GM06990 (cell line): ENCODE results near the gene IL37.

ENCODE experiments used
- DNase-seq: peaks from one replicate; pipeline ENCODE4 v3.0.0-alpha.2; 2011; ENCODE audit not compliant: insufficient read length; ENCODE audit errors: extremely low read depth
- H3K27me3 ChIP-seq: replicated peaks from 2 replicates; pipeline ENCODE4 v1.6.0; 2011; ENCODE audit warnings: low read length; ENCODE audit not compliant: control insufficient read depth, insufficient read depth
- H3K36me3 ChIP-seq: 2 replicates; pipeline ENCODE4 v1.5.1; 2011; ENCODE audit warnings: low read length; ENCODE audit not compliant: control insufficient read depth, insufficient read depth
- H3K4me3 ChIP-seq: replicated peaks from 2 replicates; pipeline ENCODE4 v1.5.1; 2011; ENCODE audit warnings: low read depth, mild to moderate bottlenecking, control low read depth, low read length
- CTCF ChIP-seq: IDR thresholded peaks from 2 replicates; pipeline ENCODE4 v1.5.1; 2011; ENCODE audit warnings: low read length, control low read depth, mild to moderate bottlenecking, inconsistent platforms; ENCODE audit not compliant: insufficient read depth, poor library complexity, severe bottlenecking

The IL37 gene

GRCh38 chr2:112910865-112911264 is at the start of gene IL37:
IL37 (plus strand) TSS chr2:112911165; CDS start chr2:112913013, 1,848 bp downstream.
- no peak for DNase-seq
- Histone ChIP-seq H3K27me3 (no peaks in the 10 kb centered on the region), H3K36me3 (no peaks in the 10 kb centered on the region), H3K4me3 (no peak within 1 kb of the TSS)
- no peak for TF ChIP-seq CTCF

DNA sequence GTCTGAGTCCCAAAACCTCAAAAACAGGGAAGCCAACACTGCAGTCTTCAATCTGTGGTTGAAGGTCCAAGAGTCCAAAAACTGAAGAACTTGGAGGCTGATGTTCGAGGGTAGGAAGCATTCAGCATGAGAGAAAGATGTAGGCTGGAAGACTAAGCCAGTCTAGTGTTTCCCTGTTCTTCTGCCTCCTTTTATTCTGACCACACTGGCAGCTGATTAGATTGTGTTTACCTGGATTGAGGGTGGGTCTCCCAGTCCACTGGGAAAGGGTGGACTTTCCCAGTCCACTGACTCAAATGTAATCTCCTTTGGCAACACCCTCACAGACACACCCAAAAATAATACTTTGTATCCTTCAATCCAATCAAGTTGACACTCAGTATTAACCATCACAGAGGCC is 46.9 kb upstream of the IL37 start:
- H3K27me3 ChIP-seq = no peaks in the 10 kb centered on the region
- TF ChIP-seq CTCF = no peak
- no peak overlapping the region for H3K4me3 ChIP-seq
- no peak for DNase-seq
- no peaks in the 10 kb centered on the region for H3K36me3 ChIP-seq

GRCh38 chr2:112866128-112866835 is 44.7 kb upstream of the IL37 start:
- H3K36me3 ChIP-seq = no peaks in the 10 kb centered on the region
- H3K27me3 ChIP-seq = no peaks in the 10 kb centered on the region
- H3K4me3 ChIP-seq = no peak overlapping the region
- TF ChIP-seq CTCF = no peak
- DNase-seq = no peak

GRCh38 chr2:112867701-112868631 is 43.0 kb upstream of the IL37 start:
- H3K36me3 ChIP-seq = no peaks in the 10 kb centered on the region
- TF ChIP-seq CTCF = no peak
- DNase-seq = no peak
- no peak overlapping the region for H3K4me3 ChIP-seq
- H3K27me3 ChIP-seq = no peaks in the 10 kb centered on the region

DNA sequence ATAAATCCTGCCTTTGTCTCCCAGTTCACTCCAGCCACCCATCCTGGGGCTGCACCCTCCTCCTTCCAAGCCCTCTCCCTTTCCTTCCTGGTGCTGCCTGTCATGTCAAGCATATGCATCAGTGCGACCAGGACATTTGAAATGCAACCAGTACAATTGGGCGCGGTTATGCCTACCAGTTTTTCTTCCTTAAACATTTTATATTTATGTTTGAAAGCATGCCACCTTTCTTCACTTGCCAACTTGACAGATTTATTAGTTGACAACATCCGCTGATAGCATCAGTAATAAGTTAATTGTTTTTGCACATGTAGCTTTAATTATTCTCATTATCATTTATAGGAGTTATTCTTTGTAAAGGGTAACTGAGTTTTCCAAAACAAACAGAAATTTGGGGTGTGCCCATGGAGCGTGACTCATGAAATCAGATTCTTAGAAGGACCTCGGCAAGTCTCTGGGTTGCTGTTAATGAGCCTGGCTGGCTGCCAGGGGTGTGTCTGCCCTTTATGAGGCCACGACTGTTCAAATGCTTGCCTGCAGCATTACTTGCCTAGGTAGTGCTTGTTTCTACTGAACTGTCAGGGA is 41.6 kb upstream of the IL37 start:
- no peak overlapping the region for H3K4me3 ChIP-seq
- no peak for DNase-seq
- no peak for TF ChIP-seq CTCF

More for the DNA sequence above, 41.6 kb upstream of the IL37 start:
- Histone ChIP-seq H3K36me3 (no peaks in the 10 kb centered on the region), H3K27me3 (no peaks in the 10 kb centered on the region)
